ENCODE results near the gene TMEM164. TPM values are rescaled to one million over a fixed set of nuclear protein-coding genes. Genes with fewer than 3 reads are reported as not detected.

The TMEM164 gene
- polyA plus RNA-seq, 3 donors, result 38.7 to 40.1 (median 38.9) TPM

DNA sequence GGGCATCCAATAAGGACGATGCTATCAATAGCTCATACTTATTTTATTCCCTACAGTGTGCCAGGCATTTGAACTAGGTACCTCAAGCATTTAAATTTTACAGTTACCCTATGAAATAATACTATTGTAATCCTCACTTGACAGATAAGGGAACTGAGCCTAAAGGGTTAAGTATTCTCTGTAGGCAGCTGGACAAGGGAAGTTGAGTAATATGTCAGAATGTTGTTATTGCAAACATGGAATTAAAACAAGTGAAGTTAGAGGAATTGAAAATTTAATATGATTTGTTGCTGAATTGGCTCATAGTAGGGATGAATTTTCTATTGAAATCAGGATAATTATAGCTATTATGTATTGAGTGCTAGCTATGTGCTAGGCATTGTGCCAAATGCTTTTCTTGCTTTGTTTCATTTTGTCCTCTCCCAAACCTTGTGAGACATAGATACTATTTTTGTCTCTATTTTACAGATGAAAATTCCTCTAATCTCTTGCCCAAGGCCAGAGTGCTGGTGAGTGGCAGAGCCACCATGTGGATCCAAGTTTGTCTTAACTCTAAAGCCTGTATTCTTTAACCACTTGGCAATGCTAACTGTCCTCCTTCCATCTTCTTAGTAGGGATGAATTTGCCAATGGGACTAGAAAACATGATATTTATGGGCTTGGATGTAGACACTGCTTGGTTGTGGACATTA is 58.1 kb downstream of the TMEM164 start:
- no peak for DNase-seq

DNA sequence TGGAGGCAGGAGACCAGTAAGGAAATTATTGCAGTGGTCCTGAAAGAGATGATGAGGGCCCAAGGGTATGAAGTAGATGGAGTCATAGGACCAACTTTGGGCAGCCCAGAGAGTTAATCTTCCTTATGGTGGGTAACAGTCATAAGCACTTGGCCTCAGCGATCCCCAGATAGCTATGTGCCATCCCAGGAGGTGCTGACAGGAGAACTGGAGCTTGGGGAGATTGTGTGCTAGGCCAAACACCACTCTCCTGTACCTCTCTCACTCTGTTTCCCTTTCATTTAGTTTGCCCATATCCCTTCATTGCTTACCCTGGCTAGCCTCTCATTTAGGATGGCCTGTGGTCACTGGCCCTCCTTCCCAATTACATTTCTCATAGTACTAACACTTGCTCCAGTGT is 60.0 kb downstream of the TMEM164 start:
- DNase-seq, result no peak

DNA sequence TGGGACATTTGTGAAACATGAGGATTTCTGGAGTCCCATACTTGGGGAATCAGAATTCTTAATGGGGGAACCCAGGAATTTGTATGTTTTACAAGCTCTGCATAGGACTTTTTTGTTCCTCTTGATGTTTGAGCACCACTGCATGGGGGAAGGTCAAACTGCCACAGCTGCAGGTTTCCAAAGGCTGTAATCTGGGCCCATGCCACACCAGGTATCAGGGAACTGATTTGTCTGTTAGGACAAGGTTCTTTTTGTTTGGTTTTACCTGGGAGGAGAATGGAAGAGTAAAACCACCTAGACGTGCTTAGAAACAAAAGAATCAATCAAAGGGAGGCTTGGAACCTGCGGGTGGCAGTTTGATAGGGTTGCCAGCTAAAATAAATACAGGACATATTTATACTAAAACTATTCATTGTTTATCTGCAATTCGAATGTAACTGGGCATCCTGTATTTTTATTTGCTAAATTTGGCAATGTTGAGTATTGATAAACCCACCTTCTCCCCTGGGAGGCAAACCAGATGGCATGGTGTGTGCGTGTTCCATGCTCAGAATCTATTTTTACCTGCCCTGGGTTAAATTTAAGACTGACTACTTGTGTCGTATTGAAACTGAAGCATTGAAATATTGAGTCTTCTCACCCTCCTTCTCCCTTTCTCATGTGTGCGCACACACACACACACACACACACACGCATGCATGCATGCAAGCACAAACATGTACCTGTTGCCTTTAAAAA is 63.7 kb downstream of the TMEM164 start:
- DNase-seq, result no peak

GRCh38 chrX:110070970-110071369 is 68.1 kb downstream of the TMEM164 start:
- no peak for DNase-seq

- no peak for DNase-seq
Measured at GRCh38 chrX:110081320-110081719, 78.4 kb downstream of the TMEM164 start.

- no peak for DNase-seq
Measured at GRCh38 chrX:110081740-110082139, 78.8 kb downstream of the TMEM164 start.

DNA sequence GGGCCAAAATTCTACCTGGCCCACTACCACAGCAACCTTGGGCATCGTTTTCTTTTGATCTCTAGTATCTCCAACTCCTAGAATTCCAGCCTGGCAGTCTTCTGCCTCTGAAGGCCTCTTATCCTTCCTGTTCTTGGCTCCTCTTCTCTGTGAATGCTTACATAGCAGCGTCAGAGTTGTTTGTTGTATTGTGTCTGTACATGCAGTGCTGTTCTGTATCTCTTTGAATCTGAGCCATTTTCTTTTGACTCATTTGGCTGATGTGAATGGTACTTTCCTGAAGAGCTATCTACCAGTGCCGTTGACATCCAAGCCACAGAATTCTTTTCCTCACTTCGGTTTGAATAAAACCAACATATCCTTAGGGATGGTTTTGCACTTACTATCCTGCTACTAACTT is 79.2 kb downstream of the TMEM164 start:
- DNase-seq, result no peak

DNA sequence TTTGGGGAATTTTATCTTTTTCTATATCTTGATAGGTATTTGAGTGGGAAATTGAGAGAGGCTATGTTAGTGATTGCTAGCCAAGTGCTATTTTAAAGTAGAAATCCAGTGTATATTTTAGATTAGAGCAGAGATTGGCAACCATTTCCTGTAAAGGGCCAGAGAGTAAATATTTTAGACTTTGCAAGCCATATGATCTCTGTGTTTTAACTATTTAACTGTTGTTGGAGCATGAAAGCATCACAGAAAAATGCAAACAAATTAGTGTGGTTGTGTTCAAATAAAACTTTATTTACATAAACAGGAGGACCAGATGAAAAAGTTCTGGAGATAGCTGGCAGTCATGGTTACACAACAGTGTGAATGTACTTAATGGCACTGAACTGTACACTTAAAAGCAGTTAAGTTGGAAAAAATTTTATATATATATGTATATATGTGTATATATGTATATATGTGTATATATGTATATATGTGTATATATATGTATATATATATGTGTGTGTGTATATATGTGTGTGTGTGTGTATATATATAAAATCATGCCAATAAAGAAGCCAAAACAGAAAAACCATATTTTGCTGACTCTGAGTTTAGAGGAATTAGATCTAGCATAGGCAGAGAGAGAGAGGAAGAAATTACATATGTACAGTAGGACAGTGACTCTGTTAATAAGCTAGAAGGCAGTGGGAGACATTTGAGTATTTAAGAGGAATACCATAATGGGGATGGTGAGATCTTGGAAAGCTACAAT is 83.4 kb downstream of the TMEM164 start:
- no peak for DNase-seq

DNA sequence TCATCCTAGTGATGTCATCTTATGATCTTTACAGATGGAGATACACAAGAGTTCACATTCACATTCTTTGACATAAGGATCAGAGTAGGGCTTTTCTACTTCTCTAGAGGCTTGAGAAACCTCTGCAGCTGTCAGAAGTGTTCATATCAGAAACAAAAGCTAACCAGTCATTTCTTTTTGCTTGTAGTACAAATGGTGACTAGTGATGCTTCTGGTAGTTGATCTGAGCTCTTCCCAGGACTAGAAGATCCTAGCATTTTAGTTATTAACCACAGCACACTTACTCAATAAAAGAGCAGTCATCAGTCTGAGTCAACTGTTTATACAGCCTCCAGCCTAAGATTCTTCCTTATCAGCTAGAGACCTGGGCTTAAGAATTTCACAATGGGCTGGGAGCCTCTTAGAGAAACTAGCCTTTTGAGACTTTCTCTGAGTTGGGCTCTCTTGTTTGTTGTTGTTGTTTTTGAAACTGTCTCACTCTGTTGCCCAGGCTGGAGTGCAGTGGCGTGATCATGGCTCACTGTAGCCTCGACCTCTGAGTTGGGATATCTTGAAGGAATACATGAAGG is 84.1 kb downstream of the TMEM164 start:
- no peak for DNase-seq

- no peak for DNase-seq
Measured at GRCh38 chrX:110087485-110088356, 84.8 kb downstream of the TMEM164 start.

DNA sequence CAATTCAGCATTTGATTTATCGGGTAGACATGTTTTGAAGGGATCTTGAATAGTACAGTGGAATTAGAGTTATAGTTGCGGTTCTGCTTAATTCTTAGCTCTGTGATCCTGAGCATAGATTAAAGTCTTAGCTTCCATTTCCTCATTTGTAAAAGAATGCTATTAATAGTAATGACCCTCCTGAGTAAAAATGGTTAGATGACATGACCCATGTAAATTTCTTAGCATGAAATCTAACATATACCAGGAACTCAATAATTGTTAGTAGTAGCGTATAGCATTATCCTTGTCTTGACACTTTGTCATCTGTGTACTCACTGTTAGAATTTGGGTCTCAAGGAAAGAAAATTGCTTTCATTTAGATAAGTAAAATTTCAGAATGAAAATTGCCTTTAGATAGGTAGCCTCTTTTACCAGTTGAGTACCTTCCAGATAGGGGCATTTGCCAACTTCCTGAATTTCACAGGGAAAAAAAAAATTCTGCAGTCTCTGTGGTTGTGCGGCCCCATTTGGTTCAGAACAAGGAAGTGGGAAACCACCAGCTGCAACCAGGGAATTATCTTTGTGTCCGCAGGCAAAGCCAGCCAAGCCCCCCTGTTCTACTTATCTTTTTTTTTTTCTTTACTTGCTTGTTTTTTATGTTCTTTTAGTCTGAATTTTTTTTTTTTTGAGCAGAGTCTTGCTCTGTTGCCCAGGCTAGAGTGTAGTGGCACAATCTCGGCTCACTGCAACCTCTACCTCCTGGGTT is 86.9 kb downstream of the TMEM164 start:
- no peak for DNase-seq

- no peak for DNase-seq
Measured at GRCh38 chrX:110097920-110098319, 95.0 kb downstream of the TMEM164 start.

DNA sequence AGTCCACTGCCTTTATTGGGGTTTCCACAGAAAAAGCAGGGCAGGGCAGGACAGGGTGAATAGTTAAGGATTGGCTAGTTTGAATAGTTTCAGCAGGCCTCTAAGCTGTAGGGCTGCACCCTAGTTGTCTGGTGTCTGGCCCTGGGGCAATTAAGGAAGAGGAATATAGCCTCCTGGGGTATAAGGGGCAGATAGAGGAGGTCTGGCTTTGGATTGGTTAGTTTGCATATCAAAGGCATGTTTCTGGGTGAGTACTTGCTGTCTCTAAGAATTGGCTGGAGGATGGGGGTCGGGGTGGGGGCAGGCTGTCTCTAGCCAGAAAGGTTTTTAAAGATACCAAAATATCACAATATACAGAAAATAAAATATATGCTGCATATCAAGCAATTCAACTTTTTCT is 100.4 kb downstream of the TMEM164 start:
- DNase-seq, result no peak

DNA sequence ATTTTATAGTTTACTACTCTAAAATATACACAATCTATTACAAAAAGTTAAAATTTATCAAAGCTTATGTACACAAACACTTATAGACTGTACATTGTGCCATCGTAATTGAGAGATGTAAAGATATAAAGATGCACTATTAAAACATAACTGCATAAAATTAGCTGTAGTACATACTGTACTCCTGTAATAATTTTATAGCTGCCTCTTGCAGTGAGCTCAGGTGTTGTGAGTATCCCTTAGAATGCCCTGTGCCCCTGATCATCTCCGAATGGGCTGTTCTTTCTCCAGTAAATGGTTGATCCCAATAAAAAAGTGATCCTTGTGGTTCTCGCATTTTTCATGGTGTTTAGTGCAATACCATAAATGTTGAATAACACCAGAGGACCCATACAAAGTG is 101.2 kb downstream of the TMEM164 start:
- DNase-seq, result no peak

DNA sequence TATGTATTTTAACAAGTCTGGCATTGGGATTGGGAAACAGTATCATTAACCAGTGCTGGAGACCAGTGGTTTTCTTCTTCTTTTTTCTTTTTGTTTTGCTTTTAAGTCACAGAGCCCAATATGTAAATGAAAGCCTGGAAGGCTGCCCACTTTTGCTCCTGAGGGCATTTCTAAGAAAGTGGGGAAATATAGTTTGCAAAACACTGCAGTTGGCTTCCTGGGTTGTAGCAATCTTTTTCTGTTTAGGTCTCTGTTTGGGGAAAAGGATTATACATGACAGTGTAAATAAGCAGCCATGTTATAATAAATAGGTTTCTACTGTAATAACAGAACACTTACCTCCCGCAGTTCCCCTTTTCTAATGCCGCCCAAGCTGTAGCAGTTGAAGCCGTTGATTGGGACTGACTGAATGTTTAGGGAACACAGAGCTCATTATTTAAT is 105.5 kb downstream of the TMEM164 start:
- no peak for DNase-seq

GRCh38 chrX:110114260-110114776 is 111.4 kb downstream of the TMEM164 start:
- no peak for DNase-seq

DNA sequence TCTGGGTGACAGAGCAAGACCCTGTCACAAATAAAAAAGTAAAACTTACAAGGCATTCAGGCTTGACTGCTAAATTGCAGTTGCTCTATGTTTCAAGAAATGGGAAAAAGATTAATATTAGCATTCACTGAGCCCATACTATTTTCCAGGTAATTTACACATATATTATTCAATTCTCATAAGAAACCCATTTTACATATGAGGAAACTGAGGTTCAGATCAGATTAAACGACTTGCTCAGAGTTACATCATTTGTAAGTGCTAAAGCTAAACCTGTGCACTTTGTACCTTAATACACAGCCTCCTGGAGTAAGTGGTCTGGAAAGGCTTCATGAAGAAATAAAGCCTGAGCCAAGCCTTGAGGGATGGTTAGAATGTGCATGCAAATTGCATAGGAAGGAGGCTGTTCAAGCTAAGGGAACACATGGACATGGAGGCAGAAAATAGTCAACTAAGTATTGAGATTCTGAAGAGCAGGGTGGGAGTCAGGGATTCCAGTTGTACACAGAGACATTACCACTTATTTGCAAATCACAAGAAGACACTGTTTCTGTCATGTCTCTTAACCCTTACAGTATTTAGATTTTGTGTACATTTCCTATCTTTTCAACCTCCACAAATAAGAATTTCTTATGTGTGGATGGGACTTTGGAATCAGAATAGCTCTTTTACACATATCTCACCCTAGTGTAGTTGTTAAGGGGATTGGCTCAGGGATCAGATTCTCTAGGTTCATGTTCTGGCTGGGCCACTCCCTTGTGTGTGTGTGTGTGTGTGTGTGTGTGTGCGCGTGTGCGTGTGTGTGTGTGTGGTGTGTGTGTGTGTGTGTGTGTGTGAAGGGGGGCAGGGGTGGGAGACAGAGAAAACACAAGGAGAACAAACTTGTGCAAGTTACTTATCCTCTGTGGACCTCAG is 113.4 kb downstream of the TMEM164 start:
- no peak for DNase-seq

DNA sequence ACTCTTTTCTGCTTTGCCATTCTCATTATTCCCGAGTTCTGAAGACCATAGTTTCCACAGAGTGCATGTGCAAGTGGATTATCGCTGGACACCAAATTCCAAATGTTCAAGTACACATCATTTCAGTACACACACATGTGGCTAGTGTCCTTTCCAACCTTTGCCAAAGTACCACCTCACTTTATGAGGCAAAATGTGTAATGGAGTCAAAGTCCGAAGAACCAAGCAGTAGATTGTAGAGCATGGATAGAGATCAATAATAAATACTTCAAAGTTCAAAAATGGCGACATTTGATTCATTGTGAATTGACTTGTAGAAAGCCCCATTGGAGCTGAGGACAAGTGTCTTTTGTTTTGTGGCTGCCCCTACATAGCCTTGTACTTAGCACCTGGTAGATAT is 115.6 kb downstream of the TMEM164 start:
- DNase-seq, result no peak

GRCh38 chrX:110119480-110119879 is 116.6 kb downstream of the TMEM164 start:
- no peak for DNase-seq
